NCI-H774 (cell line): ENCODE data around the gene COL23A1.

Experiments
- DNase-seq: peaks from one replicate; lab custom pipeline; 2025; lab: John Stamatoyannopoulos, UW

COL23A1 gene

GRCh38 chr5:178474562-178475184, 115.5 kb downstream of the COL23A1 start:
- DNase-seq = no peak

- no peak for DNase-seq
These were observed 116.3 kb downstream of the COL23A1 start for GRCh38 chr5:178473854-178474253.

- DNase-seq = no peak
These were observed 118.1 kb downstream of the COL23A1 start for GRCh38 chr5:178472138-178472537.

GRCh38 chr5:178471711-178472110, 118.5 kb downstream of the COL23A1 start:
- no peak for DNase-seq

- no peak for DNase-seq
These were observed 119.5 kb downstream of the COL23A1 start for GRCh38 chr5:178470760-178471025.

- DNase-seq = no peak
These were observed 120.0 kb downstream of the COL23A1 start for GRCh38 chr5:178469975-178470759.

- DNase-seq = no peak
These were observed 120.9 kb downstream of the COL23A1 start for GRCh38 chr5:178469011-178469974.

GRCh38 chr5:178468196-178468685, 122.0 kb downstream of the COL23A1 start:
- DNase-seq = no peak

GRCh38 chr5:178467568-178468195, 122.5 kb downstream of the COL23A1 start:
- no peak for DNase-seq

- no peak for DNase-seq
These were observed 123.0 kb downstream of the COL23A1 start for GRCh38 chr5:178467205-178467567.

- no peak for DNase-seq
These were observed 123.9 kb downstream of the COL23A1 start for GRCh38 chr5:178466342-178466741.

- no peak for DNase-seq
These were observed 124.3 kb downstream of the COL23A1 start for GRCh38 chr5:178465861-178466288.

- no peak for DNase-seq
These were observed 124.8 kb downstream of the COL23A1 start for GRCh38 chr5:178465228-178465860.

GRCh38 chr5:178464431-178465048, 125.7 kb downstream of the COL23A1 start:
- DNase-seq = no peak

GRCh38 chr5:178463321-178464155, 126.7 kb downstream of the COL23A1 start:
- no peak for DNase-seq

- no peak for DNase-seq
These were observed 127.4 kb downstream of the COL23A1 start for GRCh38 chr5:178462816-178463215.

- no peak for DNase-seq
These were observed 128.1 kb downstream of the COL23A1 start for GRCh38 chr5:178462076-178462475.

- no peak for DNase-seq
These were observed 129.0 kb downstream of the COL23A1 start for GRCh38 chr5:178461004-178461730.

GRCh38 chr5:178460598-178460997, 129.6 kb downstream of the COL23A1 start:
- DNase-seq = no peak

GRCh38 chr5:178460174-178460573, 130.0 kb downstream of the COL23A1 start:
- no peak for DNase-seq
